ENCODE measurements around the gene GPR179.

Gene GPR179, protein sequence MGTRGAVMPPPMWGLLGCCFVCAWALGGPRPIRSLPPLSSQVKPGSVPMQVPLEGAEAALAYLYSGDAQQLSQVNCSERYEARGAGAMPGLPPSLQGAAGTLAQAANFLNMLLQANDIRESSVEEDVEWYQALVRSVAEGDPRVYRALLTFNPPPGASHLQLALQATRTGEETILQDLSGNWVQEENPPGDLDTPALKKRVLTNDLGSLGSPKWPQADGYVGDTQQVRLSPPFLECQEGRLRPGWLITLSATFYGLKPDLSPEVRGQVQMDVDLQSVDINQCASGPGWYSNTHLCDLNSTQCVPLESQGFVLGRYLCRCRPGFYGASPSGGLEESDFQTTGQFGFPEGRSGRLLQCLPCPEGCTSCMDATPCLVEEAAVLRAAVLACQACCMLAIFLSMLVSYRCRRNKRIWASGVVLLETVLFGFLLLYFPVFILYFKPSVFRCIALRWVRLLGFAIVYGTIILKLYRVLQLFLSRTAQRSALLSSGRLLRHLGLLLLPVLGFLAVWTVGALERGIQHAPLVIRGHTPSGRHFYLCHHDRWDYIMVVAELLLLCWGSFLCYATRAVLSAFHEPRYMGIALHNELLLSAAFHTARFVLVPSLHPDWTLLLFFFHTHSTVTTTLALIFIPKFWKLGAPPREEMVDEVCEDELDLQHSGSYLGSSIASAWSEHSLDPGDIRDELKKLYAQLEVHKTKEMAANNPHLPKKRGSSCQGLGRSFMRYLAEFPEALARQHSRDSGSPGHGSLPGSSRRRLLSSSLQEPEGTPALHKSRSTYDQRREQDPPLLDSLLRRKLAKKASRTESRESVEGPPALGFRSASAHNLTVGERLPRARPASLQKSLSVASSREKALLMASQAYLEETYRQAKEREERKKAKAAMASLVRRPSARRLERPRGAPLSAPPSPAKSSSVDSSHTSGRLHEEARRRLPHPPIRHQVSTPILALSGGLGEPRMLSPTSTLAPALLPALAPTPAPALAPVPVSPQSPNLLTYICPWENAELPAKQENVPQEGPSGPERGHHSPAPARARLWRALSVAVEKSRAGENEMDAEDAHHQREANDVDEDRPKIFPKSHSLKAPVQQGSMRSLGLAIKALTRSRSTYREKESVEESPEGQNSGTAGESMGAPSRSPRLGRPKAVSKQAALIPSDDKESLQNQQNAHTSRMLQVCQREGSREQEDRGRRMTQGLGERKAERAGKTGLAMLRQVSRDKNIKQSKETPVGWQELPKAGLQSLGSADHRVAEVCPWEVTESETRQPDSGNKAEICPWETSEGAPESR (N-terminal part only)

DNA sequence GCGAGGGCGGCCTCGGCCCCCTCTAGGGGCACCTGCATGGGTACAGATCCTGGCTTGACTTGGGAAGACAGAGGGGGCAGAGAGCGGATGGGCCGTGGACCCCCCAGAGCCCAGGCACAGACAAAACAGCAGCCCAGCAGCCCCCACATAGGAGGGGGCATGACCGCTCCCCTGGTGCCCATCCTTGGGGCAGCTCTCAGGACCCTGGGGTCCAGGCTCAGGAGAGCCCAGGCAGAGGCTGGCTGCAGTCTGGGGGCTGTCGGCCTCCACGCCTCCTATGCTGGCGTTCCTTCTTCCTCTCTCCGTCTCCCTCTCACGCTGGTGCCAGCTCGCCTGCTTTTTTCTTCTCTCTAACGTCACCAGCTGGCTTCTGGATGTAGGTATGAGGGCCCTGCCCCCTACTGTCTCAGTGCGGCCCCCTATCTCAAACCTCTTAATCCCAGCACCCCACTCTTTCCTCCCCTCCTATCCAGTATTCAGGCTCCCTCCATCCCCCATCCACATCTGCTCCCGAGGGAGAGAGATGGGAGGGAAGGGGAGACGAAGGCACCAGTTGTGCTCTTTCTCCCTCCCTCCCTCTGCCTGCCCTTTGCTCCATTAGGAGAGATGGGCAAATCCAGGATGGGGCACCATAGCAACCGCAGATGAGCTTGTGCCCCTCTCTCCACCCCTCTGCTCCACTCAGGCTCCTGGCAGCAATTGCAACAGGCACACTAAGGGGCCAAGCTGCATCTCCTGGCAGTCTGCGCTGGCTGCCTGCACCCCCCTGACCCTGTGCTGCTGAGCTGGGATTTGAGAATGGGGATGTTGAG, at the start of gene GPR179:
GPR179 (minus strand) TSS at position 349 of the 812 bp plus-strand sequence; CDS start at position 182, 167 bp downstream.
- no peak for DNase-seq

DNA sequence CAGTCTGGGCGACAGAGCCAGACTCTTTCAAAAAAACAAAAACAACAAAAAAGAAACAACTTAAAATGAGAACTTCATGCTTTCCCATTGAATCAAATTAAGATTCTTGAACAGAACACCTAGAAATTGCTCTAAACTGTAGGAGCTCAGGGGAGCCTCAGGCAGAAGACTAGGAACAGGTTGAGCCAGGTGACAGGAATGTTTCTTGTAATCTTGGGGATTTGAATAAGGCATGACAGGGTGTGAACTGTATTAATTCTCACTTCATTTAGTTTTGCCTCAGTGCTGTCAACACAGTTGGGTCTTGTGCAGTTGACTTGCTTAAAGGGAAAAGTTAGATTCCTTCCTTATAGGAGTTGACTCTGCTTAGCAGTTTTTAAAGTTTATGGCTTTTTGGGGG, 35.7 kb upstream of the GPR179 start:
- DNase-seq: no peak

DNA sequence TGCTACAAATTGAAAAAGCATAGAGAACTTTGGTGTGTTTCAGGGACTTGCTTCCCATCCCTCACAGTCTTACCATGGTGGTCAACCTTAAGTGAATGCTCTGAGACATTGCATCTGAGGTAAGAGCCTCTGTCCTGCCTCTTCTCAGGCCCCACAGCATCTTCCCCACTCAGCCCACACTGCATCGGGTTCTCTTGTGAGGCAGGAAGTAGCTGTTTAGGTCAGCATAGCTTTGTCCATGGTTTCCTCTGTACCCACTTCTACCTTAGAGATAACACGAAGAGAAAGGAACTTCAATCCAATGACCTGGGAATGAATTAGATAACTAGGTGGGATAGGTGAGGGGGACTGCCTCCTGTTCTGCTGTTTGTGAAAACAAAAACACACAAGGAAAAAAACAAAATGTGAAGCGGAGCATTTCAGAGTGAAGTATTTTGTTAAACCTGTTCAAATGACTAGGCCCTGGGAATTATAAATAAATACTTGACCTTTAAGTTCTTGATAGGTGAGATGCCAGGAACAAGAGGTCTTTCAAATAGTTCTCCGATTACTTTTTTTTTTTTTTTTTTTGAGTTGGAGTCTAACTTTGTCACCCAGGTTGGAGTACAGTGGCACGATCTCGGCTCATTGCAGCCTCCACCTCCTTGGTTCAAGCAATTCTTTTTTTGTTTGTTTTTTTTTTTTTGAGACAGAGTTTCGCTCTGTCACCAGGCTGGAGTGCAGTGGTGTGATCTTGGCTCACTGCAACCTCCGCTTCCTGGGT, 25.5 kb upstream of the GPR179 start:
- no peak for DNase-seq

DNA sequence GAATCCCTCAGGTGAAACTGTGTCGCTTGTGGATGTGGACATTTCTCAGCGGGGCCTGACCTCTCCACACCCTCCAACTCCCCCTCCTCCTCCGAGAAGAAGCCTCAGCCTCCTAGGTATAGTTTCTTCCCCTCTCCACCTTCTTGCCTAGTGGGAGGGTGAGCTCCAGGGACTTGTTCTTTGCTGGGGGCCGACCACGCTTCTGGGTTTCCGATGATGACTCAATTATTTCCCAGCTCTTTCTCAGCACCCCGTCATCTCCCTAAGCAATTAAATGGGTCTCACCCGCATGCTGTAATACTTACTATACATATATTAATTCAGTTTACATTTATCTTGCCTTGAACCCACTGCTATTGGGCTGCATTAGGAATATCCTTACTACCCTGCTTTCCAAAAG, 21.0 kb upstream of the GPR179 start:
- DNase-seq: no peak

DNA sequence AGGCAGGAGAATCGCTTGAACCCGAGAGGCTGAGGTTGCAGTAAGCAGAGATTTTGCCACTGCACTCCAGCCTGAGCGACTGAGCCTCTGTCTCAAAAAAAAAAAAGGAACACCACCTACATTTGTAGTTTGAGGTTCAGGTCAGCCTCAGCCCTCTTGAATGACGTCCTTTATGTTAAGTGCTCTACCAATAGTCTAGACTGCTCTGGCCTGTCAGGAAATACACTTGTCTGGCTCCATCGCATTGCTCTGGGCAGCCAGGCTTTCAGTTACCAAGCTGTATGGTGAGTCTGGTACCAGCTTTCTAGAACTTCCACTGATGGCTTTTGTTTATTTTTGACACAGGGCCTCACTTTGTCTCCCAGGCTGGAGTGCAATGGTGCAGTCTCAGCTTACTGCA, 19.3 kb upstream of the GPR179 start:
- DNase-seq: no peak

DNA sequence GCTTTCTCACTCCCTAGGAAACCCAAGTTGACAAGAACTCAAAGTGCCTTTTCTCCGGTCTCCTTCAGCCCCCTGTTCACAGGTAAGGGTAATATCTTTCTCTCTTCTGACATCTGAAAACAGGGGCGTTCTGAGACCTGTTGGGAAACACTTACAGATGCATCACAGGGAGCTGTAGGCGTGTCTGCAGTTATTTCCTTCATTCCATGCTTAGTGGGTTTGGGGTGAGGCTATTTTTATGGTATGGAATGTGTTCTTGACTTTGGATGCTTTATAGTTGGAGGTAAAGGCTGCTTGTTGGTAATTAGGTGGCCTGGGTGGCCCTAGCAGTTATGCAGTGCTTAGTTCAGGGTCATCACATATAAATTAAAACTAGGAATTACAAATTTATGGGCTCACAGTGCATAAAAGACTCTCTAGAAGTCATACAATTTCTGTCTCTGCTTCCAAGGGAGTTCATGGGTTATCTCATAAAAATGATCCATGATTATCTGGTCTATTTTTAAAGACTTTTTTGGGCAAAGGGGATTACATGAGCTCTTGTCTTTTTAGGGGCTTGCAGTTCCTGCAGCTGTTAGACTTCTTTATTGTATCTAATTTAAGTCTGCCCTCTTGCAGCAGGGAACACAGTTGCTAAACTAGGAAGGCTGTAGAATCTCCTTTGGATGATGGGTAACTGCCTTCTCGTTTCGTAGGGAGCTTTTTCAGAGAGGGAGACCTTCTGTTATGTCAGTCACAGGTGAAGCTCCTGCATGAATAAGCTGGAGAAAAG, 18.1 kb upstream of the GPR179 start:
- DNase-seq: no peak

DNA sequence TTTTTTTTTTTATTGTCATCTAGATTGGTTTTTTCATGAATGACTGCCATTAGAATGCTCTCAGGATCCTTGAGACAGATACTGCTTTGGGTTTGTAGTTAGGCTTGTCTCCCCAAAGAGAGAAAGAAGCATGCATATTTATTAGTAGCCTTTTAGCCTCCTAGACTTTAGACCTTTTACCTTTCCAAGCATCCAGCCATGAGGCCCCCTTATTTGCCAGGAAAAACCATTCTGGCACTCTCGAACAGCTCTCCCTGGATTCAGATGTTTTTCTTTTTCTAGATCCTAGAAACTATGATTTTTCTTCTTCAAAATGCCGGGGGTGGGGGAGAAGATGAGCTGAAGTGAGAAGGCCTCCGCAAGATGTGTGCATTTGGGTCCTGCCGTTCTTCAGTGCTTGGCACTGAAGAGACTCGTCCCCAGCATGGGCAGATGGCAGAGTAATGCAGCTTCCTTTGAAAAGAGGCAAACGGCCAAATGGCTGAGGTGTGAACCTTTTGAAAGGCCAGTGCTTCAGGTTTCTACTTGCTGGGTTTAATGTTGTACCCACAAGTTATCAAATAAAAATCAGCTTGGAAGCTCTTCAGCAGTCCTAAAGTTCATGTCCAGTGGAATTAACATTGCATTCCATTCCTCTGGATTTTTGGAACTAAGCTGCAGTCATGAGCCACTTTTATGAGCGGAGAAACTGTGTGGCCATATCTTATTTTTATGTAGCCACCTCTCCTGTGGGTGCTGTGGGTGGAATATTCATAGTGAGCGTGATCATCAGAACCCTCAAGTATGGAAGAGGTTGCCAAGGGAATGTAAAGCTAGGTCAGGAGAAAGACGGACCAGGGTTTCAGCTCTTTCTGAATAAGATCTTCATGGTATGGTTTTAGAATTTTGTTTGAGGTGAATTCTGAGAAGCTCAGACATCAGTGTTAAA, 15.1 kb upstream of the GPR179 start:
- DNase-seq: no peak

DNA sequence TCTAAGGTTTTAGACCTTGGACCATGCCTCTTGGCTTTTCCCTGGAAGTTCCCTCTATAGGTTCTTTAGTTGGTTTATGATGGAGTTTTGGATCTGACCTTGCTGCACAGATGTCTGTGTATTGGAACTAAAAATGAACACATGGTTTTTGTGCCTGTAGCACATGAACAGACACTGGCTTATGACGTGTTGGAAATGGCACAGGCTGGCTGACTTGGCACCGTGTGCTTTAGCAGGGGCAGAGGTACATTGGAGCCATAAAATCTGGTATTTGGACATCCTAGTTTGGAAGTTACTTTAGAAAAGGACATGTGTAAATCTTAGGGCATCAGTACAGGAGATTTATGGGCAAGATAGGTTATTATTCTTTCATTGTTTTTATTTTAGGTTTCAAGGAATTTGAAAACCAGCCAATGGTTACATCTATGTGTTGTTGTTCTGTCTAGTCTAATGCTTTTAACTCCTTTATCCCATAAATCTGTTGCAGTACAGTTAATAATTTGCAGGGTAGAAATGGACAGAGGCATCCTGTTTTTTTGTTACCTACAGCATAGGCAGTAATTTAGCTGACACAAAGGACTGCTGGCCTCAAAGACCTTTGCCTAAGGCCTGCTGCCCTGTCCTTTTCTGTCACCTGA, 13.8 kb upstream of the GPR179 start:
- DNase-seq: no peak

DNA sequence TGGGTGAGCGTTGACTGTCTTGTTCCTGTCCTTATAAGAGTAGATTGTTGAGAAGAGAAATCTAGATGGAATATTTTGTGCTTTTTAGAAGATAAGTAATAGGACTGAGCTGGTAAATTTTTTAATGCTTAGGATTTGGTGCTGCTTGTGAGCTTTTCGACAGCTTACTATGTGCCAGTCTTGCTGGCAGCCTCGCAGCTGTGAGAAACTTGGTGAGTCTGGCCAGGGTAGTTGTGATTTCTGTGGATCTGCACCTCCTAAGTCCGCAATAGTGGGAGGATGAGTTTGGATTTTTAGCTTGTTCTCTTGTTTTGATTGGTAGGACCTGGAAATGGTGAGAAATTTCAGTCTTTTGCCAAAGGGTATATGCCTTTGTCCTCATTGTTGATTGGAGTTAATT, 11.5 kb upstream of the GPR179 start:
- no peak for DNase-seq

DNA sequence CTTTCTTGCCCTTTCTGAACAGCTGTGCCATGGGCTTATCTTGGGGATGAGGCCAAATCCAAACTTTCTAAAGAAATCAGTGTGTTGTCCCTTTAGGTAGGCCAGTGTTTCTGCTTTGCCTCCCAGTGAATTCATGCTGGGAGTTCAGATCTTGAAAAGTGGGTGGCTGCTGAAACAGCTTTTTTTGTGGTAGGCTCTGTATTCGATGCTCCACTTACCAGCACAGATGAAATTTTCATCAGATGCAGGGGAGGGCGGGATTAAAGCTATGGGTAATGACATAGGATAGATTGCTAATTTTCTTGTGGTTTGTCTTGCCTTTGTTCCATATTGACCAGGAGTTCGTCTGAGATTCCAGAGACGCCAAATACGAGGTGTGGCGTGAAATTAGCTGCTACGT, 10.7 kb upstream of the GPR179 start:
- DNase-seq: no peak

DNA sequence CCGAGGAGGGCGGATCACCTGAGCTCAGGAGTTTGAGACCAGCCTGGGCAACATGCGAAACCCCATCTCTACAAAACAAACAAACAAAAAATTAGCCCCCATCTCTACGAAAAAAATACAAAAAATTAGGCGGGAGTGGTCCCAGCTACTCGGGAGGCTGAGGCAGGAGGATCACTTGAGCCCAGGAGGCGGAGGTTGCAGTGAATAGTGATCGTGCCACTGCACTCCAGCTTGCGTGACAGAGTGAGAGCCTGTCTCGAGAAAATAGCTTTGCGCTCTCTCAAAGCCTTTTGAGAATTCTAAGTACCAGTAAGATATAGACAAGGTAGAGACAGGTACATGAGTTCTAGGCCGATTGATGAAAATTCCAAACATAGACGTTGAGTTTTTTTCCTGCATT, 9.9 kb upstream of the GPR179 start:
- no peak for DNase-seq

DNA sequence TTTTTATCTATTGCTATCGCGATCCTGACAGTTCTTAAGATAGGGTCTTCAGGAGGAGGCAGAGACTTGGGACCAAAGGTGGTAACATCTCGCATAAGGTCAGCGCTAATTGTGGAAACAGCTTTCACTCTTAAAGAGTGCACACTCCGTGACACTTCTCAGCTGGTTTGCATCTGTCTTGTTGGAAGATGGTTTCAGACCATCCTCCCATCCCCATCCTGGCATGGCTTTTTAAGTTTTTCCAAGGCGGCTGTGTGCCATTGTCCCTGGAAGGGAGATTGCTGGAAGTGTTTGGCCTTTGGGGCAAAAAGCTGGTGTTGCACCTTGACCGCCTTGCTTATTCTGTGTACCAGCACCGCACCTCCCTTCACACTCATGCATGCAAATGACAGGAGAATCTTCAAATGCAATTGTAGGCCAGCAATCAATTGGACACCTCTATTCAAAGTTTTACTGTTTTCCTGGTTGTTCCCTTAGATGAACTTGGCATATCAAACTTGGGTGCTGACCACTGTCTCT, 9.4 kb upstream of the GPR179 start:
- DNase-seq: no peak

DNA sequence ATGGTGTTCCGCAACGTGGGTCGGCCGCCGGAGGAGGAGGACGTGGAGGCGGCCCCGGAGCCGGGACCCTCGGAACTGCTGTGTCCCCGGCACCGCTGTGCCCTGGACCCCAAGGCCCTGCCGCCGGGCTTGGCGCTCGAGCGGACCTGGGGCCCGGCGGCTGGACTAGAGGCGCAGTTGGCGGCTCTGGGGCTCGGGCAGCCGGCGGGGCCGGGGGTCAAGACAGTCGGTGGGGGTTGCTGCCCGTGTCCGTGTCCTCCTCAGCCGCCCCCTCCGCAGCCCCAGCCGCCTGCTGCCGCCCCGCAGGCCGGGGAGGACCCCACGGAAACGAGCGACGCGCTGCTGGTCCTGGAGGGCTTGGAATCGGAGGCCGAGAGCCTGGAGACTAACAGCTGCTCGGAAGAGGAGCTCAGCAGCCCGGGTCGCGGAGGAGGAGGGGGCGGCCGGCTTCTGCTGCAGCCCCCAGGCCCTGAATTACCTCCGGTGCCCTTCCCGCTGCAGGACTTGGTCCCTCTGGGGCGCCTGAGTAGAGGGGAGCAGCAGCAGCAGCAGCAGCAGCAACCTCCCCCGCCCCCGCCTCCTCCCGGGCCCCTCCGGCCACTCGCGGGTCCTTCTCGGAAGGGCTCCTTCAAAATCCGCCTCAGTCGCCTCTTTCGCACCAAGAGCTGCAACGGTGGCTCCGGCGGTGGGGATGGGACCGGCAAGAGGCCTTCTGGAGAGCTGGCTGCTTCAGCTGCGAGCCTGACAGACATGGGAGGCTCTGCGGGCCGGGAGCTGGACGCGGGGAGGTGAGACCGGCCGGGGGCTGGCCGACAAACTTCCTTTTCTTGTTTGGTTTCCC, 8.7 kb upstream of the GPR179 start:
- DNase-seq: peak; percentile 34

DNA sequence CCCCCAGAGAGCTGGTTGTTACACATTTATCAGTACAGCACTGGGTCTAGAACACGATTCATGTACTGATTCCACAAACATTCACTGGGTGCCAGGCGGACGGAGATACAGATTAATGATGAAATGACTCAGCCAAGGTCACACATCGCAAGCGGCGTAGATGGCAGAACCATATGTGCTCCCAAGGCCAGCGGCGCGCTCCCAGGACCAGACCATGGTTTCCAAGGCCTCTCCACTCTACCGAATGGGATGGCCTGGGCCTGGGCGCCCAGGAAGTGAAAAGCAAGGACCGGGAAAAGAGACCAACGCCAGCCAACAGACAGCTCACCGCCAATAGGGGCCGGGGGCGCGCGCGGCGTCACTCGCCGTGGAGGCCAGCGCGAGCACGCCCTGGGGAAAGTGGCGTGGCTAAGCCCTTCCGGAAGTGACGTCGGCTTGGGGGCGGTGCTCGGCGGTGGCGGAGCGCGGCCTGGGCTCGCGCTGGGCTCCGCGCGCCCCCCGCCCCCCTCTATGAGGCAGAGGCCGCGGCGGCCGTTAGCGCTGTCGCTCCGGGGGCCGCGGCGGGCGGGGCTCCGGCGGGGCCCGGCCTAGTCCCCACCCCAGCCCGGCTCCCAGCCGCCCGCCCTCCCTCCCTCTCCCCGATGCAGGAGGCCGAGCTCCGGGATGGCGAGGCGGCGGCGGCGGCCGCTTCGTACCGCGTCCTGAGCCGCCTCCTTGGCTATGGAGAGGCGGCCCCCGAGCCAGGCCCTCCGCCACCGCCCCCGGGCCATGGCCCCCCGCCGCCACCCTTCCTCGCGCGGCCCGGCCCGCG, 7.9 kb upstream of the GPR179 start, which contains the start of gene SOCS7:
SOCS7 (plus strand) TSS at position 433 of the 811 bp plus-strand sequence; CDS start at position 642, 209 bp downstream.
- peak; percentile 96 for DNase-seq

DNA sequence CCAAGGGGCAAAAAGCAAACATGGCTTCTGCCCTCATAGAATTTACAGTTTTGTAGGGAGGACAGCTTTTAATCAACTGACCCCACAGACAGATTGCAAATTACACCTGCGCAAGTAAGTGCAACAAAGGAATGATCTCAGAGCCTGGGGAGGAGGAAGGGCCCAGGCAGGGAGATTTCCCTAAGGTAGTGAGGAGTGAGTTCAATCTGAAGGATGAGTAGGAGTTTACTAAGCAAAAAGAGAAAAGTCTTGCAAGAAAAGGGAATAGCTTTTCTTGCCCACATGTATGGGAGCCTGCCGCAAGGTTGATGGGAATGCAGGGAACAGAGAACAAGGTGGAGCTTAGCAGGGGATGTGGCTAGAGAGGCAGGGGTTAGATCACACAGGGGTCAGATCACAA, 6.3 kb upstream of the GPR179 start:
- no peak for DNase-seq

DNA sequence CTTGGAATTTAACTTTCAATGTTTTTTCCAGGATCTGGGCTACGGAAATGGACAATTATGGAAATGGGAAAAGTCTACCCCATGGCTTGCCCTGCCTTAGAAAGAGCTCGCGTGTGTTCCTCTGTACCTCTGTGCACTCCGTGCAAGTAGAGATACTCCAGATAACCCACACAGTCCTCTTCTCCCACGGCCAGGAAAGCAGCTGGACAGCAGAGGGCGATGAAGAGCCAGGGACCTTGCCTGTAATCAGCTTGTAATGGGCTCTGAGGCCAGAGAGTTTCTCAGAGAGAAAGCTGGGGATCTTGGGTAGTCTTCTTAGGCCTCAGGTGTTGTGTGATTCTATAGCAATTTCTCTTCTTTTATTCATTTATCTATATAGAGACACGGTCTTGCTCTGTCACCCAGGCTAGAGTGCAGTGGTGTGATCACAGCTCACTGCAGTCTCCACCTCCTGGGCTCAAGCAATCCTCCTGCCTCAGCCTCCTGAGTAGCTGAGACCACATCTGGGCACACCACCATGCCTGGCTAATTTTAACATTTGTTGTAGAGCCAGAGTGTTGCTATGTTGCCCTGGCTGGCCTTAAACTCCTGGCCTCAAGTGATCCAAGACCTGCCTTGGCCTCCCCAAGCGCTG, 5.5 kb upstream of the GPR179 start:
- peak; percentile 89 for DNase-seq

Measured in stimulated activated CD4-positive, alpha-beta T cell treated with anti-CD3 and anti-CD28 coated beads, Interleukin-15, amount 100 ng/mL, for 24 hours (primary cell).